Measurements from ENCODE around the gene YLPM1.
"Not testable (repeated sequence)": the region's sequence is repeated elsewhere in the genome, so short reads cannot be mapped to it uniquely, and the experiment has no call there.

Gene YLPM1

GRCh38 chr14:74762917-74763802 is at the start of gene YLPM1:
Gene YLPM1 (plus strand): TSS chr14:74763316. CDS start chr14:74763490, 174 bp downstream.
- peak; percentile 97 for DNase-seq (ENCODE audit: low spot score)

GRCh38 chr14:74713395-74713735 is 49.8 kb upstream of the YLPM1 start:
- DNase-seq (ENCODE audit: low spot score), result no peak

- DNase-seq (ENCODE audit: low spot score), result no peak
These were observed 42.6 kb upstream of the YLPM1 start for GRCh38 chr14:74720526-74720925.

- DNase-seq (ENCODE audit: low spot score), result no peak
These were observed 40.0 kb upstream of the YLPM1 start for GRCh38 chr14:74723134-74723533.

GRCh38 chr14:74732387-74732786 is 30.7 kb upstream of the YLPM1 start:
- DNase-seq (ENCODE audit: low spot score), result no peak

GRCh38 chr14:74733221-74733620 is 29.9 kb upstream of the YLPM1 start:
- no peak for DNase-seq (ENCODE audit: low spot score)

GRCh38 chr14:74735125-74735524 is 28.0 kb upstream of the YLPM1 start:
- no peak for DNase-seq (ENCODE audit: low spot score)

GRCh38 chr14:74737753-74738325 is 25.3 kb upstream of the YLPM1 start:
- no peak for DNase-seq (ENCODE audit: low spot score)

GRCh38 chr14:74739293-74740030 is 23.7 kb upstream of the YLPM1 start:
- DNase-seq (ENCODE audit: low spot score), result no peak

GRCh38 chr14:74747237-74747636 is 15.9 kb upstream of the YLPM1 start:
- DNase-seq (ENCODE audit: low spot score), result no peak

GRCh38 chr14:74754157-74754556 is 9.0 kb upstream of the YLPM1 start:
- DNase-seq (ENCODE audit: low spot score), result no peak

- no peak for DNase-seq (ENCODE audit: low spot score)
These were observed 8.2 kb upstream of the YLPM1 start for GRCh38 chr14:74754899-74755298.

GRCh38 chr14:74756326-74756725 is 6.8 kb upstream of the YLPM1 start:
- no peak for DNase-seq (ENCODE audit: low spot score)

GRCh38 chr14:74758505-74758904 is 4.6 kb upstream of the YLPM1 start:
- not testable (repeated sequence) for DNase-seq (ENCODE audit: low spot score)

- no peak for DNase-seq (ENCODE audit: low spot score)
These were observed 851 bp downstream of the YLPM1 start for GRCh38 chr14:74763803-74764531.

- DNase-seq (ENCODE audit: low spot score), result no peak
These were observed 2.6 kb downstream of the YLPM1 start for GRCh38 chr14:74765721-74766120.

GRCh38 chr14:74771399-74771798 is 8.3 kb downstream of the YLPM1 start:
- no peak for DNase-seq (ENCODE audit: low spot score)

GRCh38 chr14:74784634-74785033 is 21.5 kb downstream of the YLPM1 start:
- no peak for DNase-seq (ENCODE audit: low spot score)

- DNase-seq (ENCODE audit: low spot score), result no peak
These were observed 22.0 kb downstream of the YLPM1 start for GRCh38 chr14:74785056-74785613.

GRCh38 chr14:74786796-74787315 is 23.7 kb downstream of the YLPM1 start:
- no peak for DNase-seq (ENCODE audit: low spot score)

GRCh38 chr14:74792249-74793039 is 29.3 kb downstream of the YLPM1 start:
- peak; percentile 32 for DNase-seq (ENCODE audit: low spot score)
